IMR-90 (cell line): Measurements from ENCODE around the gene KCNH4. TPM values are rescaled to one million over a fixed set of nuclear protein-coding genes. Genes with fewer than 3 reads are reported as not detected.

Source experiments
- ATAC-seq: fragments of 200-7000 bp; cut with Tn5 transposase; 2 replicates; pipeline ENCODE4 v1.9.1; 2020; ENCODE audit warnings: low read depth, mild to moderate bottlenecking, moderate library complexity
- BruUV-seq: library from RNA; stranded (reverse); fragments of 400-500 nt; replicated peaks from 2 replicates; lab custom pipeline; 2021; lab: Mats Ljungman, UMichigan
- CTCF ChIA-PET: fragments of 300-600 bp; formaldehyde crosslinking; extraction: SDS; loops from one replicate; lab custom pipeline; 2021; ENCODE audit warnings: antibody characterized with exemption; lab: Yijun Ruan, JAX
- POLR2A ChIA-PET: fragments of 300-600 bp; sonication (Branson Sonifier 250); formaldehyde crosslinking; loops from one replicate; lab custom pipeline; 2022; ENCODE audit warnings: antibody characterized with exemption; ENCODE audit not compliant: unreplicated experiment; lab: Charles Lee
- DNase-seq: peaks from one replicate; pipeline ENCODE4 v3.0.0; 2013
- H2AFZ ChIP-seq: replicated peaks from 2 replicates; pipeline ENCODE3; 2013; ENCODE audit warnings: low read length, mild to moderate bottlenecking; ENCODE audit not compliant: poor library complexity
- H2AK5ac ChIP-seq: 2 replicates; pipeline ENCODE4 v1.6.1; 2013; ENCODE audit warnings: low read depth, low read length, inconsistent platforms
- H2AK9ac ChIP-seq: replicated peaks from 2 replicates; pipeline ENCODE3; 2013; ENCODE audit warnings: mild to moderate bottlenecking, low read depth, low read length, moderate library complexity; ENCODE audit not compliant: poor library complexity
- H2BK120ac ChIP-seq: 2 replicates; pipeline ENCODE4 v1.6.1; 2013; ENCODE audit warnings: low read depth, low read length, inconsistent platforms
- H2BK15ac ChIP-seq: 3 replicates; pipeline ENCODE4 v1.6.1; 2013; ENCODE audit warnings: low read depth, low read length, inconsistent platforms
- H2BK20ac ChIP-seq: 2 replicates; pipeline ENCODE4 v1.6.1; 2013; ENCODE audit warnings: low read depth, mild to moderate bottlenecking, inconsistent platforms, low read length, moderate library complexity
- H2BK5ac ChIP-seq: 2 replicates; pipeline ENCODE4 v1.6.1; 2013; ENCODE audit warnings: mild to moderate bottlenecking, low read depth, low read length, inconsistent platforms; ENCODE audit not compliant: poor library complexity, severe bottlenecking
- H3K14ac ChIP-seq: replicated peaks from 2 replicates; pipeline ENCODE4 v1.6.1; 2013; ENCODE audit warnings: low read depth, low read length, inconsistent platforms
- H3K18ac ChIP-seq: 2 replicates; pipeline ENCODE4 v1.6.1; 2013; ENCODE audit warnings: low read depth, low read length, control low read depth
- H3K23ac ChIP-seq: 2 replicates; pipeline ENCODE4 v1.6.1; 2013; ENCODE audit warnings: low read depth, low read length, inconsistent platforms
- H3K27ac ChIP-seq: 2 replicates; pipeline ENCODE4 v1.5.1; 2013; ENCODE audit warnings: mild to moderate bottlenecking, control low read depth, low read length; ENCODE audit not compliant: insufficient read depth
- H3K27me3 ChIP-seq: 2 replicates; pipeline ENCODE4 v1.6.1; 2013; ENCODE audit warnings: low read length; ENCODE audit not compliant: control insufficient read depth, insufficient read depth
- H3K36me3 ChIP-seq: 2 replicates; pipeline ENCODE4 v1.6.1; 2013; ENCODE audit warnings: low read length, mixed read lengths; ENCODE audit not compliant: control insufficient read depth, insufficient read depth
- H3K4ac ChIP-seq: 2 replicates; pipeline ENCODE4 v1.6.1; 2013; ENCODE audit warnings: low read depth, low read length, inconsistent platforms
- H3K4me1 ChIP-seq: 2 replicates; pipeline ENCODE4 v1.6.1; 2013; ENCODE audit warnings: low read length, mixed read lengths; ENCODE audit not compliant: control insufficient read depth, insufficient read depth
- H3K4me2 ChIP-seq: 2 replicates; pipeline ENCODE4 v1.6.1; 2013; ENCODE audit warnings: low read depth, mild to moderate bottlenecking, control low read depth, low read length, moderate library complexity
- H3K4me3 ChIP-seq: 2 replicates; pipeline ENCODE4 v1.5.1; 2013; ENCODE audit warnings: low read depth, mild to moderate bottlenecking, control low read depth, low read length, moderate library complexity; ENCODE audit not compliant: insufficient read depth
- H3K56ac ChIP-seq: 2 replicates; pipeline ENCODE4 v1.6.1; 2013; ENCODE audit warnings: low read length, inconsistent platforms; ENCODE audit not compliant: insufficient read depth; ENCODE audit errors: extremely low read depth
- H3K79me1 ChIP-seq, 2 experiments: 2 replicates each; pipeline ENCODE4 v1.6.1; 2013; ENCODE audit warnings: low read length in 2 of 2, inconsistent platforms in 1 of 2, low read depth in 1 of 2
- H3K9ac ChIP-seq: 2 replicates; pipeline ENCODE4 v1.6.1; 2013; ENCODE audit warnings: low read depth, low read length, control low read depth
- H3K9me1 ChIP-seq: 2 replicates; pipeline ENCODE4 v1.6.1; 2013; ENCODE audit warnings: low read length, inconsistent platforms; ENCODE audit not compliant: insufficient read depth
- H3K9me3 ChIP-seq: 2 replicates; pipeline ENCODE4 v1.6.1; 2013; ENCODE audit warnings: low read length; ENCODE audit not compliant: control insufficient read depth, insufficient read depth
- H4K20me1 ChIP-seq: 2 replicates; pipeline ENCODE4 v1.6.1; 2013; ENCODE audit warnings: low read length, inconsistent platforms; ENCODE audit not compliant: insufficient read depth
- H4K5ac ChIP-seq: 2 replicates; pipeline ENCODE4 v1.6.1; 2013; ENCODE audit warnings: mild to moderate bottlenecking, low read depth, low read length, control low read depth
- H4K8ac ChIP-seq, 2 experiments: 2 replicates each; pipeline ENCODE4 v1.6.1; 2013; ENCODE audit warnings: low read depth in 2 of 2, low read length in 2 of 2, control low read depth in 1 of 2, inconsistent platforms in 1 of 2
- H4K91ac ChIP-seq: 2 replicates; pipeline ENCODE4 v1.6.1; 2013; ENCODE audit warnings: low read depth, low read length, inconsistent platforms; ENCODE audit not compliant: insufficient read depth
- BHLHE40 ChIP-seq: fragments of 150-350 bp; IDR thresholded peaks from 2 replicates; pipeline ENCODE4 v1.6.1; 2016; ENCODE audit warnings: mild to moderate bottlenecking, low read depth, low read length
- CEBPB ChIP-seq: IDR thresholded peaks from 2 replicates; pipeline ENCODE4 v1.6.1; 2012; ENCODE audit warnings: low read depth, low read length, improper control_type of control experiment
- FOS ChIP-seq: fragments of 150-350 bp; IDR thresholded peaks from 2 replicates; pipeline ENCODE4 v1.6.1; 2016; ENCODE audit warnings: low read depth, low read length
- MAFK ChIP-seq: IDR thresholded peaks from 2 replicates; pipeline ENCODE4 v1.6.1; 2012; ENCODE audit warnings: low read depth, low read length, improper control_type of control experiment
- POLR2A ChIP-seq: IDR thresholded peaks from 2 replicates; pipeline ENCODE4 v1.6.1; 2012; ENCODE audit warnings: mild to moderate bottlenecking, low read depth, low read length
- RAD21 ChIP-seq: IDR thresholded peaks from 2 replicates; pipeline ENCODE4 v1.6.1; 2012; ENCODE audit warnings: low read length, improper control_type of control experiment
- RCOR1 ChIP-seq: IDR thresholded peaks from 2 replicates; pipeline ENCODE4 v1.6.1; 2012; ENCODE audit warnings: mild to moderate bottlenecking, low read length, improper control_type of control experiment; ENCODE audit not compliant: insufficient replicate concordance
- RFX5 ChIP-seq: IDR thresholded peaks from 2 replicates; pipeline ENCODE4 v1.8.0; 2012; ENCODE audit warnings: low read depth, mild to moderate bottlenecking, low read length, moderate library complexity
- SMC3 ChIP-seq: fragments of 150-350 bp; IDR thresholded peaks from 2 replicates; pipeline ENCODE4 v1.6.1; 2016; ENCODE audit warnings: low read depth, mild to moderate bottlenecking, antibody characterized with exemption, low read length, moderate library complexity
- whole genome bisulfite sequencing, 2 experiments: methylation state at CpG; one replicate each; pipeline versions ENCODE4 v1.1.5 to v1.1.7; 2013; ENCODE audit warnings: missing lambda C conversion rate in 2 of 2; ENCODE audit not compliant: insufficient read length in 1 of 2; ENCODE audit errors: extremely low coverage in 2 of 2; 5-methylcytosine and 5-hydroxymethylcytosine counted together
- dilution Hi-C: fragments of 300-500 bp; cut with HindIII; formaldehyde crosslinking; loops from one replicate; pipeline ENCODE4 v1.14.3; 2018; ENCODE audit warnings: low sequenced_read_pairs; ENCODE audit not compliant: unreplicated experiment
- in situ Hi-C: fragments of 300-500 bp; cut with MboI; formaldehyde crosslinking; loops from 3 replicates; pipeline ENCODE4 v1.14.3; 2019; ENCODE audit warnings: low sequenced_read_pairs, inconsistent platforms, mixed read lengths
- intact Hi-C: fragments of 100-400 bp; cut with micrococcal nuclease; formaldehyde crosslinking; loops from 2 replicates; pipeline ENCODE4 v1.10.0; 2022
- polyA plus RNA-seq, 3 experiments: library from polyadenylated mRNA; depleted of rRNA; stranded (reverse); fragments of >200 nt; gene quantifications; 2 replicates each; pipeline ENCODE4 v1.2.3, GENCODE V29; 2012; ENCODE audit warnings: low replicate concordance in 1 of 3
- total RNA-seq: library from RNA; depleted of rRNA; stranded (reverse); fragments of >200 nt; gene quantifications from 2 replicates; pipeline ENCODE4 v1.2.3, GENCODE V29; 2012
- TF ChIP-seq, protein P1 (sequence below): fragments of 150-350 bp; IDR thresholded peaks from 2 replicates; pipeline ENCODE4 v1.6.1; 2017; ENCODE audit warnings: mild to moderate bottlenecking, antibody characterized with exemption, low read length, low read depth
- TF ChIP-seq, protein P2 (sequence below): fragments of 150-350 bp; IDR thresholded peaks from 2 replicates; pipeline ENCODE4 v1.6.1; 2016; ENCODE audit warnings: low read depth, mild to moderate bottlenecking, low read length, moderate library complexity, borderline replicate concordance

KCNH4 gene
- total and polyA plus RNA-seq, 2 of the 4 experiments (the other 2 are of a cell fraction): 0.03 TPM; not detected in 1

DNA sequence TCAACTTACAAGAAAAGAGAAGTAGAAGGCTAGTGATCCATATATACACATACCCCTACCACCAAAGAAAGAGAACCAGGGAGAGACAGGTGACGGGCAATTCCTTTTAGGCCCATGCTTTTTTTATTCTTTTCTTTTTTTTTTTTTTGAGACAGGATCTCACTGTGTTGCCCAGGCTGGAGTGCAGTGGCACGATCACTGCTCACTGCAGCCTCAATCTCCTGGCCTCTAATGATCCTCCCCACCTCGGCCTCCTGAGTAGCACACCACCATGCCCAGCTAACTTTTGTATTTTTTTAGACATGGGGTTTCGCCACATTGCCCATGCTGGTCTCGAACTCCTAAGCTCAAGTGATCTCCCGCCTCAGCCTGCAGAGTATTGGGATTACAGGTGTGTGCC lies 53.5 kb downstream of the KCNH4 start:
- Histone ChIP-seq H3K27me3 (no peaks in the 10 kb centered on the region), H4K20me1 (peaks cover 28% of the 10 kb centered on the region), H2BK120ac (no peak overlapping the region), H3K56ac (no peak overlapping the region), H4K5ac (no peak overlapping the region), H3K9me3 (no peaks in the 10 kb centered on the region), H3K23ac (no peak overlapping the region), H3K4ac (no peak overlapping the region), H4K91ac (no peak overlapping the region), H2BK5ac (no peak overlapping the region), H3K79me1 (peaks cover 30 to 44% of the 10 kb centered on the region in 2 experiments), H3K18ac (no peak overlapping the region), H3K9me1 (peaks cover 21% of the 10 kb centered on the region), H3K4me2 (no peak overlapping the region), H2AK9ac (no peak overlapping the region), H3K4me3 (no peak overlapping the region), H3K36me3 (peaks cover 55% of the 10 kb centered on the region), H3K4me1 (peaks cover 7% of the 10 kb centered on the region), H2AK5ac (no peak overlapping the region), H3K14ac (no peak overlapping the region), H3K9ac (no peak overlapping the region), H4K8ac (no peak overlapping the region), H3K27ac (no peak overlapping the region), H2BK15ac (no peak overlapping the region), H2BK20ac (no peak overlapping the region), H2AFZ (no peak overlapping the region)
- ATAC-seq (no peak), DNase-seq (no peak)
- BruUV-seq: no TSS peak
- TF ChIP-seq POLR2A (no peak), CEBPB (no peak), RFX5 (no peak), RCOR1 (no peak), FOS (no peak), RAD21 (no peak), BHLHE40 (no peak), SMC3 (no peak), MAFK (no peak)
- TF ChIP-seq, protein P1, sequence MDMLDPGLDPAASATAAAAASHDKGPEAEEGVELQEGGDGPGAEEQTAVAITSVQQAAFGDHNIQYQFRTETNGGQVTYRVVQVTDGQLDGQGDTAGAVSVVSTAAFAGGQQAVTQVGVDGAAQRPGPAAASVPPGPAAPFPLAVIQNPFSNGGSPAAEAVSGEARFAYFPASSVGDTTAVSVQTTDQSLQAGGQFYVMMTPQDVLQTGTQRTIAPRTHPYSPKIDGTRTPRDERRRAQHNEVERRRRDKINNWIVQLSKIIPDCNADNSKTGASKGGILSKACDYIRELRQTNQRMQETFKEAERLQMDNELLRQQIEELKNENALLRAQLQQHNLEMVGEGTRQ: no peak
- TF ChIP-seq, protein P2, sequence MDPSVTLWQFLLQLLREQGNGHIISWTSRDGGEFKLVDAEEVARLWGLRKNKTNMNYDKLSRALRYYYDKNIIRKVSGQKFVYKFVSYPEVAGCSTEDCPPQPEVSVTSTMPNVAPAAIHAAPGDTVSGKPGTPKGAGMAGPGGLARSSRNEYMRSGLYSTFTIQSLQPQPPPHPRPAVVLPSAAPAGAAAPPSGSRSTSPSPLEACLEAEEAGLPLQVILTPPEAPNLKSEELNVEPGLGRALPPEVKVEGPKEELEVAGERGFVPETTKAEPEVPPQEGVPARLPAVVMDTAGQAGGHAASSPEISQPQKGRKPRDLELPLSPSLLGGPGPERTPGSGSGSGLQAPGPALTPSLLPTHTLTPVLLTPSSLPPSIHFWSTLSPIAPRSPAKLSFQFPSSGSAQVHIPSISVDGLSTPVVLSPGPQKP: no peak
- intact Hi-C loops (no loop called here), dilution Hi-C loops (no loop called here), in situ Hi-C loops (no loop called here)
- no CpG with 5 or more reads among the region's 6 CpGs for WGBS, 2 experiments
- POLR2A ChIA-PET: no interaction called here
- CTCF ChIA-PET: no interaction called here
